Gastrocnemius medialis (tissue), 4 donors: ENCODE measurements around the gene PPP1R37. TPM values are rescaled to one million over a fixed set of nuclear protein-coding genes. Genes with fewer than 3 reads are reported as not detected.

Experiments
- ATAC-seq, 2 donors: fragments of 150-250 bp; one replicate each; pipeline ENCODE4 v1.9.1; 2016
- DNase-seq, 2 donors: peaks; one replicate each; pipeline ENCODE4 v3.0.0-alpha.2; 2019
- H3K27ac ChIP-seq, 4 donors: fragments of 200-600 bp; sonication (generic); 1 replicate in 1 of 4; 2 replicates in 3 of 4; pipeline ENCODE4 v1.5.1; 2016 to 2018; ENCODE audit warnings: mild to moderate bottlenecking in 2 of 4, moderate library complexity in 1 of 4
- H3K27me3 ChIP-seq, 3 donors: fragments of 200-600 bp; sonication (generic) in 2 of 3; 1 replicate in 1 of 3; 2 replicates in 2 of 3; pipeline versions ENCODE4 v1.5.1 to v1.6.0; 2016 to 2019; ENCODE audit warnings: mild to moderate bottlenecking in 1 of 3, moderate library complexity in 1 of 3
- H3K36me3 ChIP-seq, 2 donors: fragments of 200-600 bp; sonication (generic) in 1 of 2; one replicate each; pipeline ENCODE4 v1.5.1; 2017 to 2018
- H3K4me1 ChIP-seq, 2 donors: fragments of 200-600 bp; sonication (generic) in 1 of 2; one replicate each; pipeline ENCODE4 v1.5.1; 2016 to 2017; ENCODE audit warnings: mild to moderate bottlenecking in 2 of 2
- H3K4me3 ChIP-seq, 4 donors: fragments of 200-600 bp; sonication (generic) in 3 of 4; 1 replicate in 1 of 4; 2 replicates in 3 of 4; pipeline ENCODE4 v1.5.1; 2016 to 2019; ENCODE audit warnings: mild to moderate bottlenecking in 2 of 4
- H3K9me3 ChIP-seq, 3 donors: fragments of 200-600 bp; sonication (generic) in 2 of 3; 1 replicate in 1 of 3; 2 replicates in 2 of 3; pipeline ENCODE4 v1.5.1; 2016 to 2019
- POLR2A ChIP-seq, 2 donors: fragments of 450-650 bp; IDR thresholded peaks; one replicate each; pipeline ENCODE4 v1.6.1; 2017; ENCODE audit warnings: antibody characterized with exemption in 2 of 2, mild to moderate bottlenecking in 2 of 2, moderate library complexity in 2 of 2
- in situ Hi-C, 4 donors: fragments of 200-750 bp; cut with MboI; loops; one replicate each; pipeline versions ENCODE4 v1.15.0 to v1.8.0; 2017; ENCODE audit warnings: low sequenced_read_pairs in 4 of 4
- intact Hi-C: fragments of 100-400 bp; cut with DNase I; formaldehyde crosslinking; loops from one replicate; pipeline ENCODE4 v1.15.1; 2023; ENCODE audit warnings: low total_unique reads
- total RNA-seq, 4 donors: library from RNA; depleted of rRNA; stranded (reverse); fragments of >200 nt; gene quantifications; one replicate each; pipeline versions ENCODE4 v1.1.0 to v1.2.3, GENCODE V29; 2016
- TF ChIP-seq, protein P1 (sequence below), 5 experiments: fragments of 450-650 bp in 3 of 5; fragments of 200-600 bp in 2 of 5; sonication (generic) in 2 of 5; IDR thresholded peaks in 4 of 5; conservative IDR thresholded peaks in 1 of 5; 1 replicate in 4 of 5; 2 replicates in 1 of 5; pipeline ENCODE4 v1.5.1; 2016 to 2019; ENCODE audit warnings: antibody characterized with exemption in 5 of 5, mild to moderate bottlenecking in 3 of 5, moderate library complexity in 3 of 5

PPP1R37 gene
- total RNA-seq, 4 donors from 2014 or later = 30.5 to 51.1 (median 39.7) TPM

DNA sequence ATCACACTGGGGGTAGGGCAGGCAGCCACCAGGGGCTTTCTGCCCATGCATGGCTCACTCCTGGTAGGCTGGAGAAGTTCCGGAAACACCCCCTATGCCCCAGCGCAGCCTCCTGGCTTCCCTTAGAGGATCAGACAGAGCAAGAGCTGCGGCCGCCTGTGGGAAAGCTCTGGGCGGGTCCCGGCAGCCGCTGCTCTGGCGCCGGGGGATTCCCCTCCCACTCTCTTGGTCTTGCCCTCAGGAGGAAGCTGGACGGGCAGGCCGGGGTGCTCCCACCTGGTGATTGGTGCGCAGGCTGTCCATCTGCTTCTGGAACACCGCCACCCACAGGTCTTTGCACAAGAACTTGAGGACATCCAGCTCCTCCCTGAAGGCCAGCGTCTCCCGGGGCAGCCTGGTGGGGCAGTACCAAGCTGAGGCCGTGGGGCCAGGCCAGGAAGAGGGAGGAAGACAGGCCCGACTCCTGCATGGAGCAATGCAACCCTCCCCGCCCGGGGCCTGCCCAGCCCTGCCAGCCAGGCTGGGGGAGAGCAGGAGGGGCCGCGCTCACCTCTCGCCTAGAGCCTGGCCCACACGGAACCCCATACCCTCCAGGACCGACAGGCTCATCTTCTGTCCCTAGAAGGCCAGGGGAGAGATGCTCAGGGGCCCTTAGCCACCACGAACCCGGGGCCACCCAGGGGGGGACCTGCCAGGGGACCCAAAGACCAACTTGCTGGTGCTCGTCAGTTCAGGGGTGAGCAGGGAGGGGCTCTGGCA, 71.8 kb downstream of the PPP1R37 start:
- no peak overlapping the region for H3K27ac ChIP-seq
- H3K27me3 ChIP-seq = peaks cover 21 to 22% (median 22%) of the 10 kb centered on the region in 3 donors
- no peak for ATAC-seq

DNA sequence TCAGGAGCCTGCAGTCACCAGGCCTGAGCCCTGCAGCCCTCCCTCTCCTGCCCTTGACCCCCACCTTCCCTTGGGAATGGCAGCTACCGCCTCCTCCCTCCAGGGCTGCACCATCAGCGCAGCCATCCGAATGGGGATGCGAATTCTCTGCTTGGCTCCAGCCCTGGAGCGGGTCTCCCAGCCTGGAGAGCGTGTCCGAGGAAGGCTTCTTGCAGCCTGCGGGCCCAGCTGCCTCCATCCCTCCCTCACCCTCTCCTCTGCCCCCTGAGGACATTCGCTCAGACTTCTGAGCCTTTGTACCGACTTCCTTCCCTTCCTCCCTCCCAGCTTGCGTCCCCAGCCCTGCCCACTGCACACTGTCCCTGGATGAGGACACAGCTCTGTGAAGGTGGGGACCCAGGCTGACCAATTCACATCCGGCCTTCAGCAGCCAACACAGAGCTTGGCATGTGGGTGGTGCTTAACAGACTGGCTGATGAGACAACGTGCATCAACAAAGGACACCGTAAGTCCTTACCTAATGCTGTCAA, 73.8 kb downstream of the PPP1R37 start:
- no peaks in the 10 kb centered on the region for H3K36me3 ChIP-seq
- peaks cover 3 to 6% (median 4%) of the 10 kb centered on the region in 3 donors for H3K27me3 ChIP-seq
- no peak for DNase-seq
- ATAC-seq = peak in 1 of 2 donors; percentile 28
- H3K9me3 ChIP-seq = no peaks in the 10 kb centered on the region
- no peak overlapping the region for H3K27ac ChIP-seq
- no peak for TF ChIP-seq POLR2A (IDR thresholded peaks at IDR 0.05)
- TF ChIP-seq, protein P1, sequence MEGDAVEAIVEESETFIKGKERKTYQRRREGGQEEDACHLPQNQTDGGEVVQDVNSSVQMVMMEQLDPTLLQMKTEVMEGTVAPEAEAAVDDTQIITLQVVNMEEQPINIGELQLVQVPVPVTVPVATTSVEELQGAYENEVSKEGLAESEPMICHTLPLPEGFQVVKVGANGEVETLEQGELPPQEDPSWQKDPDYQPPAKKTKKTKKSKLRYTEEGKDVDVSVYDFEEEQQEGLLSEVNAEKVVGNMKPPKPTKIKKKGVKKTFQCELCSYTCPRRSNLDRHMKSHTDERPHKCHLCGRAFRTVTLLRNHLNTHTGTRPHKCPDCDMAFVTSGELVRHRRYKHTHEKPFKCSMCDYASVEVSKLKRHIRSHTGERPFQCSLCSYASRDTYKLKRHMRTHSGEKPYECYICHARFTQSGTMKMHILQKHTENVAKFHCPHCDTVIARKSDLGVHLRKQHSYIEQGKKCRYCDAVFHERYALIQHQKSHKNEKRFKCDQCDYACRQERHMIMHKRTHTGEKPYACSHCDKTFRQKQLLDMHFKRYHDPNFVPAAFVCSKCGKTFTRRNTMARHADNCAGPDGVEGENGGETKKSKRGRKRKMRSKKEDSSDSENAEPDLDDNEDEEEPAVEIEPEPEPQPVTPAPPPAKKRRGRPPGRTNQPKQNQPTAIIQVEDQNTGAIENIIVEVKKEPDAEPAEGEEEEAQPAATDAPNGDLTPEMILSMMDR (IDR thresholded peaks at IDR 0.05 in 4 of 5, conservative IDR thresholded peaks at IDR 0.05 in 1 of 5) = no peak
- in situ Hi-C loops = no loop called here
- intact Hi-C loops = no loop called here
- no peaks in the 10 kb centered on the region for H3K4me1 ChIP-seq
- no peak overlapping the region for H3K4me3 ChIP-seq

More for the DNA sequence above, 71.8 kb downstream of the PPP1R37 start:
- Histone ChIP-seq H3K9me3 (no peaks in the 10 kb centered on the region), H3K4me3 (no peak overlapping the region), H3K36me3 (no peaks in the 10 kb centered on the region), H3K4me1 (no peaks in the 10 kb centered on the region)
- DNase-seq = peak in 1 of 2 donors; percentile 36
- TF ChIP-seq, protein P1 (IDR thresholded peaks at IDR 0.05 in 4 of 5, conservative IDR thresholded peaks at IDR 0.05 in 1 of 5) = no peak
- TF ChIP-seq POLR2A (IDR thresholded peaks at IDR 0.05) = no peak
- intact Hi-C loops (loop anchor here (5.0 kb wide), 1 partner anchor 83 kb away; the partner anchor contains the start of gene EXOC3L2), in situ Hi-C loops (no loop called here)

GRCh38 chr19:45168767-45169351, 75.9 kb downstream of the PPP1R37 start:
- DNase-seq = no peak
- Histone ChIP-seq H3K27me3 (no peaks in the 10 kb centered on the region), H3K36me3 (no peaks in the 10 kb centered on the region), H3K27ac (no peak overlapping the region), H3K9me3 (no peaks in the 10 kb centered on the region), H3K4me3 (no peak overlapping the region), H3K4me1 (no peaks in the 10 kb centered on the region)
- TF ChIP-seq, protein P1 (IDR thresholded peaks at IDR 0.05 in 4 of 5, conservative IDR thresholded peaks at IDR 0.05 in 1 of 5) = no peak
- no peak for TF ChIP-seq POLR2A (IDR thresholded peaks at IDR 0.05)
- in situ Hi-C loops = no loop called here
- intact Hi-C loops = no loop called here
- ATAC-seq = no peak

GRCh38 chr19:45169602-45170001, 76.6 kb downstream of the PPP1R37 start:
- no peak for DNase-seq
- TF ChIP-seq, protein P1 (IDR thresholded peaks at IDR 0.05 in 4 of 5, conservative IDR thresholded peaks at IDR 0.05 in 1 of 5) = no peak
- TF ChIP-seq POLR2A (IDR thresholded peaks at IDR 0.05) = no peak
- no peak overlapping the region for H3K4me3 ChIP-seq
- H3K27ac ChIP-seq = no peak overlapping the region
- no peaks in the 10 kb centered on the region for H3K4me1 ChIP-seq
- no peaks in the 10 kb centered on the region for H3K9me3 ChIP-seq
- in situ Hi-C loops (no loop called here), intact Hi-C loops (no loop called here)
- no peaks in the 10 kb centered on the region for H3K27me3 ChIP-seq
- ATAC-seq = no peak
- H3K36me3 ChIP-seq = no peaks in the 10 kb centered on the region
